H1 (cell line): ENCODE measurements around the gene ROGDI. TPM values are rescaled to one million over a fixed set of nuclear protein-coding genes. Genes with fewer than 3 reads are reported as not detected.

Experiments
- ASH2L ChIP-seq: fragments of 200-600, 300-600 bp; sonication (generic); IDR thresholded peaks from one replicate; pipeline ENCODE4 v1.7.1; 2017; ENCODE audit warnings: low read length
- BACH1 ChIP-seq: IDR thresholded peaks from 2 replicates; pipeline ENCODE4 v1.6.1; 2012; ENCODE audit warnings: low read length, improper control_type of control experiment
- BCL11A ChIP-seq, 2 experiments: IDR thresholded peaks; one replicate each; pipeline ENCODE4 v1.6.1; 2011; ENCODE audit warnings: low read depth in 2 of 2, low read length in 2 of 2, mild to moderate bottlenecking in 2 of 2
- EGR1 ChIP-seq: IDR thresholded peaks from 2 replicates; pipeline ENCODE4 v1.6.1; 2011; ENCODE audit warnings: low read depth, low read length, borderline replicate concordance
- POLR2AphosphoS5 ChIP-seq: IDR thresholded peaks from 2 replicates; pipeline ENCODE4 v1.6.1; 2011; ENCODE audit warnings: low read depth, low read length
- POU5F1 ChIP-seq: IDR thresholded peaks from 2 replicates; pipeline ENCODE4 v1.6.1; 2011; ENCODE audit warnings: low read depth, mild to moderate bottlenecking, low read length, moderate library complexity
- SP4 ChIP-seq: IDR thresholded peaks from 2 replicates; pipeline ENCODE4 v1.6.1; 2012; ENCODE audit warnings: low read length, inconsistent platforms
- TAF1 ChIP-seq: IDR thresholded peaks from 2 replicates; pipeline ENCODE4 v1.6.1; 2011; ENCODE audit warnings: mild to moderate bottlenecking, low read depth, low read length
- polyA plus RNA-seq, 7 experiments: library from polyadenylated mRNA; depleted of rRNA in 3 of 7; stranded (reverse) in 5 of 7; unstranded in 2 of 7; fragments of >200 nt in 5 of 7; fragments of 200-250 nt in 2 of 7; gene quantifications; 1 replicate in 5 of 7; 2 replicates in 1 of 7; 4 replicates in 1 of 7; pipeline versions ENCODE4 v1.2.1 to v1.2.3, GENCODE V29; 2011 to 2013; ENCODE audit warnings: missing spikeins in 2 of 7, mixed read lengths in 2 of 7
- total RNA-seq: library from RNA; stranded (reverse); fragmentation: NEBNext Ultra II Directional; extraction: Animal tissue kit (Norgen Biotek cat#: 25700); gene quantifications from 2 replicates; pipeline ENCODE4 v1.2.1, GENCODE V29; 2021
- TF ChIP-seq, protein P1 (sequence below): fragments of 300-600 bp; sonication (generic); IDR thresholded peaks from 2 replicates; pipeline ENCODE4 v1.7.1; 2012; ENCODE audit warnings: low read length, moderate library complexity, mild to moderate bottlenecking, inconsistent platforms; ENCODE audit not compliant: insufficient replicate concordance
- TF ChIP-seq, protein P2 (sequence below): IDR thresholded peaks from 2 replicates; pipeline ENCODE4 v1.6.1; 2012; ENCODE audit warnings: inconsistent platforms

The ROGDI gene
- total and polyA plus RNA-seq, 2 of the 8 experiments (the other 6 are each of a cell fraction or from before 2014, with no cell fraction given) = 27.4 to 68.4 TPM

DNA sequence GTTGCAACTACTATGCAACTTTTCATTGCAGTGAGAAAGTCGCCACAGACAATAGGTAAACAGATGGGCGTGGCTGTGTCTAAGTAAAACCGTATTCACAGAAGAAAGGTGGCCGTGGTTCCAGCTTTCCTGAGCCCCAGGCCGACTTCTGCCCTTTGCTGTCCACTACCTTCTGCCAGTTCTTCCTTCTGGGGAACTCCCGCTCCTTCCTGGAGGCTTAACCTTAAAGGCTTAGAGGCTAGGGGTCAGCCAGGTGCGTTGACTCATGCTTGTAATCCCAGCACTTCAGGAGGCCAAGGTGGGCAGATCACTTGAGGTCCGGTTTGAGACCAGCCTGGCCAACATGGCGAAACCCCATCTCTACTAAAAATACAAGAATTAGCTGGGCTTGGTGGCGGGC is 12.2 kb downstream of the ROGDI start (continued):
- TF ChIP-seq, protein P1, sequence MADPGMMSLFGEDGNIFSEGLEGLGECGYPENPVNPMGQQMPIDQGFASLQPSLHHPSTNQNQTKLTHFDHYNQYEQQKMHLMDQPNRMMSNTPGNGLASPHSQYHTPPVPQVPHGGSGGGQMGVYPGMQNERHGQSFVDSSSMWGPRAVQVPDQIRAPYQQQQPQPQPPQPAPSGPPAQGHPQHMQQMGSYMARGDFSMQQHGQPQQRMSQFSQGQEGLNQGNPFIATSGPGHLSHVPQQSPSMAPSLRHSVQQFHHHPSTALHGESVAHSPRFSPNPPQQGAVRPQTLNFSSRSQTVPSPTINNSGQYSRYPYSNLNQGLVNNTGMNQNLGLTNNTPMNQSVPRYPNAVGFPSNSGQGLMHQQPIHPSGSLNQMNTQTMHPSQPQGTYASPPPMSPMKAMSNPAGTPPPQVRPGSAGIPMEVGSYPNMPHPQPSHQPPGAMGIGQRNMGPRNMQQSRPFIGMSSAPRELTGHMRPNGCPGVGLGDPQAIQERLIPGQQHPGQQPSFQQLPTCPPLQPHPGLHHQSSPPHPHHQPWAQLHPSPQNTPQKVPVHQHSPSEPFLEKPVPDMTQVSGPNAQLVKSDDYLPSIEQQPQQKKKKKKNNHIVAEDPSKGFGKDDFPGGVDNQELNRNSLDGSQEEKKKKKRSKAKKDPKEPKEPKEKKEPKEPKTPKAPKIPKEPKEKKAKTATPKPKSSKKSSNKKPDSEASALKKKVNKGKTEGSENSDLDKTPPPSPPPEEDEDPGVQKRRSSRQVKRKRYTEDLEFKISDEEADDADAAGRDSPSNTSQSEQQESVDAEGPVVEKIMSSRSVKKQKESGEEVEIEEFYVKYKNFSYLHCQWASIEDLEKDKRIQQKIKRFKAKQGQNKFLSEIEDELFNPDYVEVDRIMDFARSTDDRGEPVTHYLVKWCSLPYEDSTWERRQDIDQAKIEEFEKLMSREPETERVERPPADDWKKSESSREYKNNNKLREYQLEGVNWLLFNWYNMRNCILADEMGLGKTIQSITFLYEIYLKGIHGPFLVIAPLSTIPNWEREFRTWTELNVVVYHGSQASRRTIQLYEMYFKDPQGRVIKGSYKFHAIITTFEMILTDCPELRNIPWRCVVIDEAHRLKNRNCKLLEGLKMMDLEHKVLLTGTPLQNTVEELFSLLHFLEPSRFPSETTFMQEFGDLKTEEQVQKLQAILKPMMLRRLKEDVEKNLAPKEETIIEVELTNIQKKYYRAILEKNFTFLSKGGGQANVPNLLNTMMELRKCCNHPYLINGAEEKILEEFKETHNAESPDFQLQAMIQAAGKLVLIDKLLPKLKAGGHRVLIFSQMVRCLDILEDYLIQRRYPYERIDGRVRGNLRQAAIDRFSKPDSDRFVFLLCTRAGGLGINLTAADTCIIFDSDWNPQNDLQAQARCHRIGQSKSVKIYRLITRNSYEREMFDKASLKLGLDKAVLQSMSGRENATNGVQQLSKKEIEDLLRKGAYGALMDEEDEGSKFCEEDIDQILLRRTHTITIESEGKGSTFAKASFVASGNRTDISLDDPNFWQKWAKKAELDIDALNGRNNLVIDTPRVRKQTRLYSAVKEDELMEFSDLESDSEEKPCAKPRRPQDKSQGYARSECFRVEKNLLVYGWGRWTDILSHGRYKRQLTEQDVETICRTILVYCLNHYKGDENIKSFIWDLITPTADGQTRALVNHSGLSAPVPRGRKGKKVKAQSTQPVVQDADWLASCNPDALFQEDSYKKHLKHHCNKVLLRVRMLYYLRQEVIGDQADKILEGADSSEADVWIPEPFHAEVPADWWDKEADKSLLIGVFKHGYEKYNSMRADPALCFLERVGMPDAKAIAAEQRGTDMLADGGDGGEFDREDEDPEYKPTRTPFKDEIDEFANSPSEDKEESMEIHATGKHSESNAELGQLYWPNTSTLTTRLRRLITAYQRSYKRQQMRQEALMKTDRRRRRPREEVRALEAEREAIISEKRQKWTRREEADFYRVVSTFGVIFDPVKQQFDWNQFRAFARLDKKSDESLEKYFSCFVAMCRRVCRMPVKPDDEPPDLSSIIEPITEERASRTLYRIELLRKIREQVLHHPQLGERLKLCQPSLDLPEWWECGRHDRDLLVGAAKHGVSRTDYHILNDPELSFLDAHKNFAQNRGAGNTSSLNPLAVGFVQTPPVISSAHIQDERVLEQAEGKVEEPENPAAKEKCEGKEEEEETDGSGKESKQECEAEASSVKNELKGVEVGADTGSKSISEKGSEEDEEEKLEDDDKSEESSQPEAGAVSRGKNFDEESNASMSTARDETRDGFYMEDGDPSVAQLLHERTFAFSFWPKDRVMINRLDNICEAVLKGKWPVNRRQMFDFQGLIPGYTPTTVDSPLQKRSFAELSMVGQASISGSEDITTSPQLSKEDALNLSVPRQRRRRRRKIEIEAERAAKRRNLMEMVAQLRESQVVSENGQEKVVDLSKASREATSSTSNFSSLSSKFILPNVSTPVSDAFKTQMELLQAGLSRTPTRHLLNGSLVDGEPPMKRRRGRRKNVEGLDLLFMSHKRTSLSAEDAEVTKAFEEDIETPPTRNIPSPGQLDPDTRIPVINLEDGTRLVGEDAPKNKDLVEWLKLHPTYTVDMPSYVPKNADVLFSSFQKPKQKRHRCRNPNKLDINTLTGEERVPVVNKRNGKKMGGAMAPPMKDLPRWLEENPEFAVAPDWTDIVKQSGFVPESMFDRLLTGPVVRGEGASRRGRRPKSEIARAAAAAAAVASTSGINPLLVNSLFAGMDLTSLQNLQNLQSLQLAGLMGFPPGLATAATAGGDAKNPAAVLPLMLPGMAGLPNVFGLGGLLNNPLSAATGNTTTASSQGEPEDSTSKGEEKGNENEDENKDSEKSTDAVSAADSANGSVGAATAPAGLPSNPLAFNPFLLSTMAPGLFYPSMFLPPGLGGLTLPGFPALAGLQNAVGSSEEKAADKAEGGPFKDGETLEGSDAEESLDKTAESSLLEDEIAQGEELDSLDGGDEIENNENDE = no peak
- TF ChIP-seq ASH2L (no peak), POLR2AphosphoS5 (no peak), BCL11A (IDR thresholded peaks at IDR 0.05; ENCODE audit: low read depth in 2 of 2, low read length in 2 of 2) (no peak), TAF1 (no peak), EGR1 (no peak), POU5F1 (no peak), BACH1 (no peak), SP4 (no peak)
- TF ChIP-seq, protein P2, sequence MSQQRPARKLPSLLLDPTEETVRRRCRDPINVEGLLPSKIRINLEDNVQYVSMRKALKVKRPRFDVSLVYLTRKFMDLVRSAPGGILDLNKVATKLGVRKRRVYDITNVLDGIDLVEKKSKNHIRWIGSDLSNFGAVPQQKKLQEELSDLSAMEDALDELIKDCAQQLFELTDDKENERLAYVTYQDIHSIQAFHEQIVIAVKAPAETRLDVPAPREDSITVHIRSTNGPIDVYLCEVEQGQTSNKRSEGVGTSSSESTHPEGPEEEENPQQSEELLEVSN = no peak
- TF ChIP-seq, all 59 proteins: peak for 0
